Peyer's patch (tissue), 4 donors: Measurements from ENCODE around the gene CACNB2.

Experiments
- POLR2A ChIP-seq, 2 donors: fragments of 450-650 bp; IDR thresholded peaks; one replicate each; pipeline ENCODE4 v1.5.1; 2017; ENCODE audit warnings: antibody characterized with exemption in 2 of 2, mild to moderate bottlenecking in 2 of 2, moderate library complexity in 2 of 2
- TF ChIP-seq, protein P1 (sequence below), 6 experiments: fragments of 450-650 bp in 4 of 6; fragments of 200-600 bp in 2 of 6; sonication (generic) in 1 of 6; IDR thresholded peaks; one replicate each; pipeline ENCODE4 v1.5.1; 2017 to 2019; ENCODE audit warnings: antibody characterized with exemption in 6 of 6, mild to moderate bottlenecking in 3 of 6, moderate library complexity in 1 of 6

DNA sequence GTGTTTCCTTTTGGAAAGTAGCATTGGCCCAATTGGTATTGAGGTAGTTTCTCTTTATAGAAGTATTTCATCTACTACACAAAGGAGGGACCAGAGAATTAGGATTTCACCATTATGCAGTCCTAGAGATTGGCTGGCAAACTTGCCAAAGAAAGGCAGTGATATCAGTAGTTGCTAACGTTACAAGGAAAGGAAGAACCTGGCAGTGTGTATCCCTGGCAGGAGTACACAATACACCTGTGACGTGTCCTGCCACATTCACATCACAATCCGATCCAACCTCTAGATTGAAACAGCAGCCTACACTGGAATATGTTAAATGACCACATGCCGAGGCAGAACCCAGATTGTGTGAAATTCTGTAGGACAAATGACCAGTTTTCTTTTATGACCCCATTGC lies 81.7 kb downstream of the CACNB2 start:
- no peak for TF ChIP-seq POLR2A (IDR thresholded peaks at IDR 0.05)
- TF ChIP-seq, protein P1, sequence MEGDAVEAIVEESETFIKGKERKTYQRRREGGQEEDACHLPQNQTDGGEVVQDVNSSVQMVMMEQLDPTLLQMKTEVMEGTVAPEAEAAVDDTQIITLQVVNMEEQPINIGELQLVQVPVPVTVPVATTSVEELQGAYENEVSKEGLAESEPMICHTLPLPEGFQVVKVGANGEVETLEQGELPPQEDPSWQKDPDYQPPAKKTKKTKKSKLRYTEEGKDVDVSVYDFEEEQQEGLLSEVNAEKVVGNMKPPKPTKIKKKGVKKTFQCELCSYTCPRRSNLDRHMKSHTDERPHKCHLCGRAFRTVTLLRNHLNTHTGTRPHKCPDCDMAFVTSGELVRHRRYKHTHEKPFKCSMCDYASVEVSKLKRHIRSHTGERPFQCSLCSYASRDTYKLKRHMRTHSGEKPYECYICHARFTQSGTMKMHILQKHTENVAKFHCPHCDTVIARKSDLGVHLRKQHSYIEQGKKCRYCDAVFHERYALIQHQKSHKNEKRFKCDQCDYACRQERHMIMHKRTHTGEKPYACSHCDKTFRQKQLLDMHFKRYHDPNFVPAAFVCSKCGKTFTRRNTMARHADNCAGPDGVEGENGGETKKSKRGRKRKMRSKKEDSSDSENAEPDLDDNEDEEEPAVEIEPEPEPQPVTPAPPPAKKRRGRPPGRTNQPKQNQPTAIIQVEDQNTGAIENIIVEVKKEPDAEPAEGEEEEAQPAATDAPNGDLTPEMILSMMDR (IDR thresholded peaks at IDR 0.05), result no peak
